ENCODE data around the gene NRP2.

Gene NRP2

GRCh38 chr2:205755923-205756322 lies 73.6 kb downstream of the NRP2 start:
- H4K20me1 ChIP-seq (ENCODE audit: insufficient read depth): no peaks in the 10 kb centered on the region
- H3K9ac ChIP-seq: no peak overlapping the region
- H3K4me3 ChIP-seq (IDR thresholded peaks at IDR 0.05; ENCODE audit: insufficient read depth, low read depth, low read length): no peak overlapping the region
- no peak overlapping the region for H3K27ac ChIP-seq
- H3K79me2 ChIP-seq (ENCODE audit: insufficient read depth, low read depth): no peaks in the 10 kb centered on the region
- H2AFZ ChIP-seq (ENCODE audit: low read depth): no peak overlapping the region
- H3K27me3 ChIP-seq (ENCODE audit: insufficient read depth, low read depth): no peaks in the 10 kb centered on the region
- no peak for TF ChIP-seq CTCF (conservative IDR thresholded peaks at IDR 0.05; ENCODE audit: low read depth, low read length)
- H3K36me3 ChIP-seq (ENCODE audit: insufficient read depth): no peaks in the 10 kb centered on the region
- no peak overlapping the region for H3K4me2 ChIP-seq
- no peaks in the 10 kb centered on the region for H3K4me1 ChIP-seq (ENCODE audit: low read depth, poor library complexity, severe bottlenecking)

GRCh38 chr2:205757271-205757670 lies 75.0 kb downstream of the NRP2 start:
- no peak for TF ChIP-seq CTCF (conservative IDR thresholded peaks at IDR 0.05; ENCODE audit: low read depth, low read length)
- Histone ChIP-seq H3K79me2 (ENCODE audit: insufficient read depth, low read depth) (no peaks in the 10 kb centered on the region), H3K9ac (no peak overlapping the region), H3K4me2 (no peak overlapping the region), H3K4me1 (ENCODE audit: low read depth, poor library complexity, severe bottlenecking) (no peaks in the 10 kb centered on the region), H3K4me3 (IDR thresholded peaks at IDR 0.05; ENCODE audit: insufficient read depth, low read depth, low read length) (no peak overlapping the region), H3K27me3 (ENCODE audit: insufficient read depth, low read depth) (no peaks in the 10 kb centered on the region), H3K27ac (no peak overlapping the region), H2AFZ (ENCODE audit: low read depth) (no peak overlapping the region), H3K36me3 (ENCODE audit: insufficient read depth) (no peaks in the 10 kb centered on the region), H4K20me1 (ENCODE audit: insufficient read depth) (no peaks in the 10 kb centered on the region)

GRCh38 chr2:205758051-205758450 lies 75.8 kb downstream of the NRP2 start:
- Histone ChIP-seq H3K9ac (no peak overlapping the region), H3K79me2 (ENCODE audit: insufficient read depth, low read depth) (no peaks in the 10 kb centered on the region), H3K36me3 (ENCODE audit: insufficient read depth) (no peaks in the 10 kb centered on the region), H3K27ac (no peak overlapping the region), H3K4me1 (ENCODE audit: low read depth, poor library complexity, severe bottlenecking) (no peaks in the 10 kb centered on the region), H3K4me2 (no peak overlapping the region), H3K4me3 (IDR thresholded peaks at IDR 0.05; ENCODE audit: insufficient read depth, low read depth, low read length) (no peak overlapping the region), H2AFZ (ENCODE audit: low read depth) (no peak overlapping the region), H4K20me1 (ENCODE audit: insufficient read depth) (no peaks in the 10 kb centered on the region), H3K27me3 (ENCODE audit: insufficient read depth, low read depth) (no peaks in the 10 kb centered on the region)
- TF ChIP-seq CTCF (conservative IDR thresholded peaks at IDR 0.05; ENCODE audit: low read depth, low read length): no peak

GRCh38 chr2:205758500-205758899 lies 76.2 kb downstream of the NRP2 start:
- Histone ChIP-seq H2AFZ (ENCODE audit: low read depth) (no peak overlapping the region), H3K4me3 (IDR thresholded peaks at IDR 0.05; ENCODE audit: insufficient read depth, low read depth, low read length) (no peak overlapping the region), H3K27me3 (ENCODE audit: insufficient read depth, low read depth) (no peaks in the 10 kb centered on the region), H3K9ac (no peak overlapping the region), H3K27ac (no peak overlapping the region), H3K4me1 (ENCODE audit: low read depth, poor library complexity, severe bottlenecking) (no peaks in the 10 kb centered on the region), H3K79me2 (ENCODE audit: insufficient read depth, low read depth) (no peaks in the 10 kb centered on the region), H3K4me2 (no peak overlapping the region), H4K20me1 (ENCODE audit: insufficient read depth) (no peaks in the 10 kb centered on the region), H3K36me3 (ENCODE audit: insufficient read depth) (no peaks in the 10 kb centered on the region)
- no peak for TF ChIP-seq CTCF (conservative IDR thresholded peaks at IDR 0.05; ENCODE audit: low read depth, low read length)

GRCh38 chr2:205759257-205759656 lies 77.0 kb downstream of the NRP2 start:
- H3K27ac ChIP-seq: no peak overlapping the region
- no peak overlapping the region for H2AFZ ChIP-seq (ENCODE audit: low read depth)
- H3K4me2 ChIP-seq: no peak overlapping the region
- no peaks in the 10 kb centered on the region for H3K27me3 ChIP-seq (ENCODE audit: insufficient read depth, low read depth)
- no peak overlapping the region for H3K4me3 ChIP-seq (IDR thresholded peaks at IDR 0.05; ENCODE audit: insufficient read depth, low read depth, low read length)
- H3K9ac ChIP-seq: no peak overlapping the region
- no peaks in the 10 kb centered on the region for H3K79me2 ChIP-seq (ENCODE audit: insufficient read depth, low read depth)
- H3K36me3 ChIP-seq (ENCODE audit: insufficient read depth): no peaks in the 10 kb centered on the region
- H3K4me1 ChIP-seq (ENCODE audit: low read depth, poor library complexity, severe bottlenecking): no peaks in the 10 kb centered on the region
- no peak for TF ChIP-seq CTCF (conservative IDR thresholded peaks at IDR 0.05; ENCODE audit: low read depth, low read length)
- no peaks in the 10 kb centered on the region for H4K20me1 ChIP-seq (ENCODE audit: insufficient read depth)

Data from KMS-11 (cell line).